Esophagus (tissue), 2 donors: Measurements from ENCODE around the gene GCNT1. TPM values are rescaled to one million over a fixed set of nuclear protein-coding genes. Genes with fewer than 3 reads are reported as not detected.
"Not testable (repeated sequence)": the region's sequence is repeated elsewhere in the genome, so short reads cannot be mapped to it uniquely, and the experiment has no call there.

Experiments
- H3K27ac ChIP-seq, 2 donors: one replicate each; pipeline ENCODE4 v1.5.1; 2013; ENCODE audit warnings: low read depth in 2 of 2, mild to moderate bottlenecking in 2 of 2, inconsistent platforms in 1 of 2, low read length in 1 of 2, moderate library complexity in 1 of 2
- H3K27me3 ChIP-seq, 2 donors: one replicate each; pipeline ENCODE4 v1.6.1; 2013; ENCODE audit warnings: low read length in 2 of 2, control low read depth in 1 of 2, mild to moderate bottlenecking in 1 of 2; ENCODE audit not compliant: insufficient read depth in 2 of 2, control insufficient read depth in 1 of 2
- H3K36me3 ChIP-seq, 2 donors: one replicate each; pipeline ENCODE4 v1.6.1; 2013; ENCODE audit warnings: low read length in 1 of 2; ENCODE audit not compliant: control insufficient read depth in 2 of 2, insufficient read depth in 2 of 2
- H3K4me1 ChIP-seq, 2 donors: one replicate each; pipeline ENCODE4 v1.6.1; 2013; ENCODE audit warnings: low read length in 1 of 2; ENCODE audit not compliant: control insufficient read depth in 2 of 2, insufficient read depth in 2 of 2
- H3K4me3 ChIP-seq, 2 donors: one replicate each; pipeline ENCODE4 v1.5.1; 2013; ENCODE audit warnings: low read length in 2 of 2, mild to moderate bottlenecking in 2 of 2, low read depth in 1 of 2, moderate library complexity in 1 of 2
- H3K9me3 ChIP-seq, 2 donors: one replicate each; pipeline ENCODE4 v1.6.1; 2013; ENCODE audit warnings: mild to moderate bottlenecking in 2 of 2, low read depth in 1 of 2, low read length in 1 of 2, moderate library complexity in 1 of 2; ENCODE audit not compliant: control insufficient read depth in 2 of 2, insufficient read depth in 1 of 2
- WGBS, 2 donors: extraction: QIAGEN DNeasy Blood & Tissue Kit; methylation state at CpG; one replicate each; pipeline ENCODE4 v1.1.7; 2013; 5-methylcytosine and 5-hydroxymethylcytosine counted together
- polyA plus RNA-seq, 2 donors: library from polyadenylated mRNA; stranded (reverse); fragments of 200-250 nt; gene quantifications; one replicate each; pipeline ENCODE4 v1.2.3, GENCODE V29; 2013
- donor health status: healthy with polysubstance abuse.
- donor health status: Bipolar disorder and iron deficiency.

GCNT1 gene
- polyA plus RNA-seq, 2 donors: 0.79 to 1.6 TPM

- H3K4me1 ChIP-seq: no peaks in the 10 kb centered on the region
- H3K4me3 ChIP-seq: no peak overlapping the region
- H3K27ac ChIP-seq: no peak overlapping the region
- no peaks in the 10 kb centered on the region for H3K36me3 ChIP-seq
- H3K9me3 ChIP-seq: no peaks in the 10 kb centered on the region
- 82 to 83% methylated on average over 4 of the region's 4 CpGs for WGBS, 2 donors
- H3K27me3 ChIP-seq: no peaks in the 10 kb centered on the region
These were observed 34.5 kb upstream of the GCNT1 start for GRCh38 chr9:76424491-76424890.

GRCh38 chr9:76425677-76426453 is 33.1 kb upstream of the GCNT1 start:
- Histone ChIP-seq H3K36me3 (no peaks in the 10 kb centered on the region), H3K27me3 (no peaks in the 10 kb centered on the region), H3K27ac (no peak overlapping the region), H3K9me3 (no peaks in the 10 kb centered on the region), H3K4me1 (no peaks in the 10 kb centered on the region), H3K4me3 (no peak overlapping the region)
- WGBS, 2 donors: 88 to 91% methylated on average over 8 of the region's 8 CpGs

- H3K9me3 ChIP-seq: no peaks in the 10 kb centered on the region
- 85 to 91% methylated on average over 7 of the region's 7 CpGs for WGBS, 2 donors
- no peaks in the 10 kb centered on the region for H3K27me3 ChIP-seq
- H3K4me1 ChIP-seq: no peaks in the 10 kb centered on the region
- no peak overlapping the region for H3K4me3 ChIP-seq
- H3K27ac ChIP-seq: no peak overlapping the region
- no peaks in the 10 kb centered on the region for H3K36me3 ChIP-seq
These were observed 32.1 kb upstream of the GCNT1 start for GRCh38 chr9:76426807-76427419.

- Histone ChIP-seq H3K4me3 (no peak overlapping the region), H3K36me3 (no peaks in the 10 kb centered on the region), H3K4me1 (no peaks in the 10 kb centered on the region), H3K27ac (no peak overlapping the region), H3K9me3 (no peaks in the 10 kb centered on the region), H3K27me3 (no peaks in the 10 kb centered on the region)
- WGBS, 2 donors: 87 to 90% methylated on average over 8 of the region's 8 CpGs
These were observed 27.4 kb upstream of the GCNT1 start for GRCh38 chr9:76431601-76432000.

GRCh38 chr9:76433406-76433805 is 25.6 kb upstream of the GCNT1 start:
- H3K36me3 ChIP-seq: no peaks in the 10 kb centered on the region
- H3K27ac ChIP-seq: no peak overlapping the region
- no peaks in the 10 kb centered on the region for H3K9me3 ChIP-seq
- H3K27me3 ChIP-seq: no peaks in the 10 kb centered on the region
- 82 to 91% methylated on average over 5 of the region's 5 CpGs for WGBS, 2 donors
- H3K4me1 ChIP-seq: no peaks in the 10 kb centered on the region
- no peak overlapping the region for H3K4me3 ChIP-seq

- Histone ChIP-seq H3K9me3 (no peaks in the 10 kb centered on the region), H3K36me3 (no peaks in the 10 kb centered on the region), H3K4me1 (no peaks in the 10 kb centered on the region), H3K27ac (no peak overlapping the region), H3K4me3 (no peak overlapping the region), H3K27me3 (no peaks in the 10 kb centered on the region)
- WGBS, 2 donors: 68 to 73% methylated on average over 3 of the region's 3 CpGs
These were observed 25.1 kb upstream of the GCNT1 start for GRCh38 chr9:76433836-76434235.

GRCh38 chr9:76434897-76435296 is 24.1 kb upstream of the GCNT1 start:
- not testable (repeated sequence) for H3K27ac ChIP-seq

GRCh38 chr9:76437017-76437699 is 21.8 kb upstream of the GCNT1 start:
- not testable (repeated sequence) for H3K4me1 ChIP-seq, H3K27ac ChIP-seq, H3K9me3 ChIP-seq, H3K36me3 ChIP-seq, H3K4me3 ChIP-seq, H3K27me3 ChIP-seq
- 87 to 88% methylated on average over 9 of the region's 9 CpGs for WGBS, 2 donors

More at GRCh38 chr9:76434897-76435296, 24.1 kb upstream of the GCNT1 start:
- H3K4me3 ChIP-seq, H3K4me1 ChIP-seq, H3K9me3 ChIP-seq, H3K36me3 ChIP-seq, H3K27me3 ChIP-seq: not testable (repeated sequence)
- 79 to 89% methylated on average over 6 of the region's 6 CpGs for WGBS, 2 donors

- no peaks in the 10 kb centered on the region for H3K4me1 ChIP-seq
- H3K36me3 ChIP-seq: no peaks in the 10 kb centered on the region
- H3K4me3 ChIP-seq: no peak overlapping the region
- WGBS, 2 donors: 81 to 82% methylated on average over 6 of the region's 6 CpGs
- no peaks in the 10 kb centered on the region for H3K27me3 ChIP-seq
- no peak overlapping the region for H3K27ac ChIP-seq
- no peaks in the 10 kb centered on the region for H3K9me3 ChIP-seq
These were observed 20.0 kb upstream of the GCNT1 start for GRCh38 chr9:76438841-76439588.
